HG03064 (cell line): ENCODE data around the gene FGF14.

Experiments used
- ATAC-seq: cut with Tn5 transposase; IDR thresholded peaks from one replicate; pipeline ENCODE4 v1.9.1; 2021; ENCODE audit warnings: low read depth; ENCODE audit not compliant: unreplicated experiment

FGF14 gene

DNA sequence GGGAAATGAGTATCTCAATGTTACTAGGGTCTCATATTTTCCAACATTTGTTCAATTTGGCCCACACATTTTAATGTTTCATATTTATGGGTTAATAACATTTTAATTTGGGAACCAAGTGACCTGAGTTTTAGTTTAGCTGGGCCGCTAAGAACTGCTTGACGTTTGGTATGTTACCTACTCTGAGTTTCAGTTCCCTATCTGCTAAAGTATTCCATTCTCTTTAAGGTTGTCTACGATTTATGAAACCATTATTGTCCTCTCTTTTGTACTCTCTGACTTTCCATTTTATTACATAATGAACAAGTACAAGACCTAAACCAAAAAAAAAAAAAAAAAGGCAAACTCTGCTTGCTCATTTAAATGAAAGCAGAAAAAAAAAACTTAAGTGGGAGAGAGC lies 89.9 kb downstream of the FGF14 start:
- ATAC-seq: no peak

DNA sequence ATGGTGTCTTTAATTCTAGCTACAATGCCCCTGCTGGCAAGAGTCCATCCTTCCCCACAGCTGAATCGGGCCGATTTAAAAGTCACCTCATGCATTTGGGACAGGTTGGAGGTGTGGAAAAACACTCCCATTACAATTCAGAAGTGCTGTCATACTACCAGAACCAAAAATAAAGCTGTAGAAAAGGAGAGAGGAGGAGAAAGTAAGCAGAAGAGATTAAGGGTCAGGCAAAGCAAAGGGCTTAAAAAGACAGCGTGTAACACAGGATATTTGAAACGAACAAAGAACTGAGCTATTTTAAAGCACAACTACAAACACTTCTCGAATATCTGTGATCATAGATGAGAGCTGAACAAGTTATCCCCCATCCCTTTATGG lies 90.4 kb downstream of the FGF14 start:
- ATAC-seq: no peak

DNA sequence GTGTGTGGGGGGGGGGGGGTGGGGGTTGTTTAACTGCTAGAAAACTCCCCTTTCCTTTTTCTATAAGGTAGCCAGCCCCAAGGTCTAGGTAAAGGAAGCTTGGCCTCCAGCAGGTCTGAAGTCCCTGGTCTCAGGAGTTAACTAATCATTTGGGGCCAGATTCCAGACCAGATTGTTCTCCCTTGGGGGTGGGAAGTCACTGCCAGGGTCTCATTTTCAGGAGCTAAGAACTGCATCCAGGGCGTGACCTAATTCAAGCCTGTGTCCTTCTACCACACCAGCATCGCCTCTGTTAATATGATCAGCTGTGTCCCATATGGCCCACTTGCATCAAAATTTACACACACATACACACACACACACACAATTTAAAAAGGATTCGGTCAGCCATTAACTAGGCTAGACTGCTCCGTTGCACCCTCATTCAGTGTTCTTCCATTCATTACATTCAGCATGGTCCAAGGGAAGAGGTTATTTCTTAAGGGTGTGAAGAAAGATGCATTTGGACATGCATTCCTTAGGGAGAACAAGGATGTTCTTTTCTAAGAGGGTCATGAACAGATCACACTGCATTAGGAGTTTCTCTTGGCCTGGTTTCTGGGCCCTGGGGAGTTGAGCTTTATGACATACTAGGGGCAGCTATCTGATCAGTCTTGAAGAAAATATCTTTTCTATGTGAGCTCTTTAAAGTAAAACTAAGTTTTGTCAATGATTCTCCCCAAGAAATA lies 91.0 kb downstream of the FGF14 start:
- no peak for ATAC-seq

DNA sequence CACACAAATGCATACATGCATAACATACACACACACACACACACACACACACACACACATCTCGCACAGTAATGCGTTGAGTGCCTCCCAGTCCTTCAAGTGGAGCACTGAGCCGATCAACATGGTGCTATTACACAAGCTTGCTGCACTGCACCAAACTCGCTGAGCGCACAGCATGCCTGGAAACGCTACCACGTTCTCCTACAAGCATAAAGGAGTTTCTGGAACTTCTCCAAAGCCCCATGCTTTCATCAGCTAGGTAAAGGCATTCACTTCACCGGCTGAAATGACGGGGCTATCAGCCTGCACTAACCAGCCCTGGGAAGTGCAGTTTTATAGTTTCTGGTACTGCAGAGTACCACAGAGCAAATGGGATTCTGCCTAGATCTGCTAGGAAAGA lies 92.7 kb downstream of the FGF14 start:
- no peak for ATAC-seq

DNA sequence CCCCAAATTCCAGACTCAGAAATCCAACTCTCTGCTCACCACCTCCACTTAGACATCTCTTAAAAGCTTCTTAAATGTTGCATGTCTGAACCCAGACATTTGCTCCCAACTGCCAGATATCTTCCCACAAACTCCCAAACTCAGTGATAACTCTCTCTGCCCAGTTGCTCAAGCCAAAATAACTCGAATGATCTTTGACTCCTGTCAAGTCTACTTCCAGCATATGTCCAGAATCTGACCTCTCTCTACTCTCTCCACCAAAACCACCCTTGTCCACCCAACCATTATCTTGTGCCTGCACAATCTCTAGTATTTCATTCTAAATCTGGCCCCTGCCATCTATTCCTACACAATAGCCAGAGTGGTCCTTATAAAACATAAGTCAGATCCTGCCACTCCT lies 99.3 kb downstream of the FGF14 start:
- no peak for ATAC-seq

DNA sequence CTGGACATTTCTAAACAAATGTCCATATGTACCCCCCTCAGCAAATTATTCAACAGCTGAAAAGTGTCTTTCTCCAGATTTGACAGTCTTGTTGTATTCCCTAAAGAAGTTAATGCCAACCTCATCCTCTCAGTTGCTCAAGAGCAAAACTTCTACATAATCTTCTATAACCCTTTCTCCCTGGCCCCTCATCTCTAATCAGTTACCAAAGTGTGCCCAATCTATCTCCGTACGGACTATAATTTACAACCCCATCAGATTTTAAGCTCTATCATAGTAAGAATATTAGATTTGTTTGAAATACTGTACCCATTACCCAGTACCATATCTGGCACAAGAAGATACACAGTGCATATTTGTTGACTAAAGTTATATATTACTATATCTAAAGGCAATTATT lies 101.5 kb downstream of the FGF14 start:
- no peak for ATAC-seq

DNA sequence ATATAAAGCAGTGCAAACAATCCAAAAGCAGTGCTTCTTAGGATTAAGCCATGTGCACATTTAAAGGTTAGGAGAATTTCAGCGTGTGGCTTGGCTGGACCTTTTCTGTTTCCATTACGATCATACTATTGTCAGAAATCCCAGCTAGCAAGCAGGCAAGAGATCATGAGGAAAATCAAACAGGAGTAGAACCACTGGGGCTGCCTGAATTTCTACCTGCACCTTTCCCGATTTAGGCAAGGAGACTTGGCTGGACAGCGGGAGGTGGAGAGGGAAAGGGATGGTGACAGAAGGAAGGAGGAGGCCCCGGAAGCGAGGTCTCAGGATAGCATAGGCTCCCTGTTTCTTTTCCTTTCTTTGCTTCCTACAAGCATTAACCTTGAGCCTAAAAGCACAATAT lies 102.5 kb downstream of the FGF14 start:
- no peak for ATAC-seq

DNA sequence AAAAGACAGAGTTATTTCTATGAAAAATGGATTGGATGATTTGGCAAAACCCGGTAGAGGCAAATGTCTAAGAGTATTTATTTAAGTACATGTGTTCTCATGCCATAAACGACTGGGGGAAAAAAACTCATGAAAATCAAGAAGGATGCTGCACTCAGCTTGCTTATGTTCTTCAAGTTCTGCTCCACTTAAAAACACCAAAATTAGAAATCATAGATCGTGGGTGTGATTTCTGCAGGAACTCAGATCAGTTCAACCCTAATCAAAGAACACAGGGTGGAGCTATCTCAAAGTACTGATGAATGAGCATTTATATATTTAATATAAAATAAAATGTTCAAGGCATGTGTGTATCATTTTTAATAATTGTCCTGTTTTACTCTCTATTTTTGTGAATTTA lies 103.8 kb downstream of the FGF14 start:
- ATAC-seq: no peak

DNA sequence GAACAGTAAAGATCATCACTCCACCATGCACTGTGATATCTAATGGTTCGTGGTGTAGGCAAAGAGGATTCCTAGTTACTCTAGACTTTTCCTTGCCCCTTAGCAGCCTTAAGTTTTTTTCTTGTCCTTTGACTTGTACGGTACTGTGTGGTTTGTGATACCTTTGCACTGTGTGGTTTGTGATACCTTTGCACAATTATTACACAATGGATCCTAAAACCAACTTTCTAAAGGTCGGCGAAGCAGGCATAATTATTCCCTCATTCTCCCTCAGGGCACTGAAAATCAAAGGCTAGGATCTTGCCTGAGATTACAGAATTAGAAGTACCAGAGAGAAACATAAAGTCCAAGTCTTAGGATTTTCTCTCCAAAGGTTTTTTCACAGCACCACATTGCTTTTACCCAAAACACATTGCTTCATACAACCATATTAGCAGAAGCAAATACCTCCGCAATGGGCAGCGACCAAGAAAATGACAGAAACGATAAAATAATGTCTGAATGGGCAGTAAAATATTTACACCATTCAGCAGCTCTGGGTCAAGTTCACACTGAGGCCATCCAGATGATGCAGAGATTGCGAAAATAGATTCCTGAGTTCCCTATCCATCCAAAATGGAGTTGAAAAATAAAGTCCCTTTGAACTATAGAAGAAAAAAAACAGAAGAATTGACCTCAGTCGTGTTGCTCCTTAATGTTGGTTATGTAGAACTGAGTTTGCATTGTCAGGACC lies 106.4 kb downstream of the FGF14 start:
- no peak for ATAC-seq

DNA sequence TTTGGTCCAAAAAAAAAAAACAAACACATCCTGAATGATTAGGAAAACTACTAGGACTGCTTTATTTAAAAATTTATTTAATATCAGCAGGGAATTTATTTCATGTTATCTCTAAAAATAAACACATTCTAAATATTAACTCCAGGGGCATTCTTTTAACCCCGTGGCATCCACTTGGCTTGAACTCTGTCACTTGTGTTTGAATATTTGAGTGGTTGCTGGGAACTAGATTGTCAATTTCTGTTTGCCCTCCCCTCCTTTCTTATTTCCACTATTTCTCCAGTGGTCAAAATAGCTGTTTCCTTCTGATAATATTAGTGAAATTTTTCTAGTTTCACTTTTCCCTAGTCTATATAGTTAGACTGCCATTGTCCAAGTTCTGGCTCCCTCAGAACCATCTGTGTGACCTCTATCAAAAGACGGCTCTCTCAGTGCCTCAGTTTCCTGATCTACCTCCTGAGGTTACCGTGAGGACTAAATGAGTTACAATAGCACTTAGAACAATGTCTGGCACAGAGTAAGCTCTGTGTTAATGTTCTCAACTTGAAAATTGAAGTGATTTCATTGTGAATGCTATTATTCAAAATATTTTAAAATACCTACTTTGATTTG lies 107.3 kb downstream of the FGF14 start:
- no peak for ATAC-seq

DNA sequence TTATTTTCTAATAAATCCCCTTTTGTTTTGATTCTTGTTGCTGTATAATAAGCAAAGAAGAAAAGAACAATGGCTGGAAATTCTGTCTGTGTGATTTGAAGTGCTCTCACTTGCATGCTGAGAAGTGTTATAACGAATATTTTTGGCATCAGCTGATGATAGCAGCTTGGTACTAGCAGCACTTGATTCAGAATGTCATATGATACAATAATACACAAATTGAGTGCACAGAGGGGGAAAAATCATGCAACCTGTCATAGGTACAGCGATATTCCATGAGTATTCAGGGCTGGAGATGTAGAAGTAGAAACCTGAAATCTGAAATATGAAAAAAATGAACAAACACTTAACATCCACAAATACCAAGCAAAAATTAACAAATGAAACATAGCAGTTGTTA lies 108.1 kb downstream of the FGF14 start:
- no peak for ATAC-seq

DNA sequence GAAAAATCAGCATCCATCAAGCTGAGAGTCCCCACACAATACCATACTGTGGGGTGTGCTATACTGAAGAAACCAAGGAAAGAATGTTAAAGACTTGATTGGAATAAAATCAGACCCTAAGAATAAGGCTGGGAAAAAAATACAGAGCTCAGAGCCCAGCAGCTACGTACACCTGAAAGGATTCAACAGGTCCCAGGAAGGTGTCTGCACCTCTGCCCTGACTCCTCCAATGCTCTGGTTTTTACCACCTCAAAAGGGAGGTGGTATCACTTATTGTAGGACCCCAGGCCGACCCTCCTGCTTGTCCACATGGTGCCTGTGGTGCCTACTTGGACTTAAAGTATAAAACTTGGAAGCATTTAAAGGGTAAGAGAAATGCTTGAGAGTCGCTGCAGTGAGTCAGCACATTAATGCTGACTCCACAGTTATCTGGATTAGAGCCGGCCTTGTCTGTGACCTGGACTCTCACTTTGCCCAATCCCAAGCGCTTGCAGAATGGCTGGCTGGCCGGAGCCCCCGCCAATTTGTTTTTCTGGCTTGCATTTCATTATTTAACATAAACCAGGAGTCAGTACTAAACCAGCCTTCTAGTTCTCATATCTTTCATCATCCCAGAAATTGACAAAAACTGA lies 110.1 kb downstream of the FGF14 start:
- ATAC-seq: no peak

DNA sequence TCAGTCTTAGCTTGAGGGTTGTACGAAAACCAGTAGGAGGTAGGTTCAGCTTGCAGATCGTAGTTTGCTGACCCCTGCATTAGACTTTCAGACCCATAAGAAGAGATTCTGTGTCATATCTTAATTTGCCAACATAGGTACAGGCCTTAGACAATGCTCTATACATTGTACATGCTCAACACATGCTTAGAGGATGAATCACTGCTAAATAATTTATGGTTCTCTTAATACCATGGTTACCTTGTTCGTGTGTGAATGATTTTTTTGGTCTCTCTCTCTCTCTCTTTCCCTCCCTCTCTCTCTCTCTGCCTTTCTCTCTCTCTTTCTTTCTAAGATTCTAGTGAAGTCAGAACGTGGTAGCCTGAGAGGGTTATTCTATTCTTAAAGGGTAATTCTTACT lies 112.2 kb downstream of the FGF14 start:
- ATAC-seq: no peak

DNA sequence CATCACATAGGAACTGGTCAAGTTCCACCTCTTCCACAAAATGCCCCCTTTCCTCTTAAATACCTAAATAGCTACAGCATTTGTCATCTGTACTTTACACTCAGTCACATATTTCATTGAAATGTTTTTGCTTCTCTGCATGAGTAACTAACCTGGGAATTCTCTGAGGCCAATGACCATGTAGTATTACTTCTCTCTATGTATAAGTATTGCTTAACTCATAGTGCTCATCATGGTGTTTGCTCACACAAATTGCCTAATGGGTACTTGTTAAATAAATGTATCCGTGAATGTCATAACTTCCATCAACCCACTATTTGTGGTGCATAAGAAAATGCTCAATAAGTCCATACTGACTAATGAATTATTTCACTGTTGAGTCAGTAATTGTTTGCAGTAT lies 115.5 kb downstream of the FGF14 start:
- ATAC-seq: no peak

DNA sequence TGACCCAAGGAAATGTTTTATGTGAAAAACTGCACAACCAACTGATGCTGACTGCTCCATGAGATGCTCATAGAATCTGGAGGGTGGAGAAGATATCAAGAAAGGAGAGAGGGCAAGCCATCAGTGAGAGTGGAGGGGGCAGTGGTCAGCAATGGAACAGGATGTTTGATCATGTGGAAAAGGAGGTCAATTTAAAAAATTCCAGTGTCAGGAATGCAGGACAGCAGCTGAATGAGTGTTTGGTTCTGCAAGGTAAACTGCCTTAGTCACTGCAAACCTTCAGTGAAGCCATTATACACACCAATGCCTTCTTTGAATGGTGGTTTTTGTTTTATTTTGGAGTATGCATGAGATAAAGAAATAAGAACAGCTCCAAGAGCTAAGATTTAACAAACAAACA lies 121.5 kb downstream of the FGF14 start:
- no peak for ATAC-seq

DNA sequence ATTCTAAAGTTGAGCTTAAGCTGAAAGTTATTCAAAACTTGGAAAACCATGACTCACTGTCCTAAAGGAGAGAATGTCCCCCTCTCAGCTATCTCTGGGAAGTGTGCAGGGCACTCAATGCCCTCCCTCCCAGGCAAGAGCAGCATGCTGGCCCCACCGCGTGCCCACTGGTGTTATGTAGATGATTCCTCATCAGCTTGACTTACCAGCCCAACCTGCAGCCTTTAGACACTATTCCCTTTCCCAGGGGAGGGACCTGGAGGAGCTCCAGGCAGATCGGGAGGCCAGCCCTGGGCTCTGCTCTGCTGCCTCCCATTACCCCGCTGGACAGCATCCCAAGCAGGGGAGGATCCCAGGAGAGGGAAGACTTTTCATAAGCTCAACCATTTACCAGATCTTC lies 124.6 kb downstream of the FGF14 start:
- no peak for ATAC-seq

DNA sequence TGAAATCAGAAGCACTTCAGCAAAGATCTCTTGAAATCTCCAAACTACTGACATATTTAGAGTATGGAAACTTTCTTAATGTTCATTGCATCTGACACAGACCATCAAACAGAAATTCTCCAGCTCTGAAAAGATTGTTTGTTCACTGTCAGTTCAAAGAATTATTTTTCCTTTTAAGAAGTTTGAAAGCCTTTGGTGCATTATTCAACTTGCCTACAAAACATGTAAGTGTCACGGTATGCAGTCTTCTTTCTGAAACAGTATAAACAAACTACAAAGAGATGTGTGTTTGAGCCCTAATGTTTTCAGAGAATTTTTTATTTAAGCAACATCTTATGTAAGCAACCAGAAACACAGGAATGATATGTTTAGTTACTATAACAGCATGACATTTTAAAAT lies 125.4 kb downstream of the FGF14 start:
- ATAC-seq: no peak

DNA sequence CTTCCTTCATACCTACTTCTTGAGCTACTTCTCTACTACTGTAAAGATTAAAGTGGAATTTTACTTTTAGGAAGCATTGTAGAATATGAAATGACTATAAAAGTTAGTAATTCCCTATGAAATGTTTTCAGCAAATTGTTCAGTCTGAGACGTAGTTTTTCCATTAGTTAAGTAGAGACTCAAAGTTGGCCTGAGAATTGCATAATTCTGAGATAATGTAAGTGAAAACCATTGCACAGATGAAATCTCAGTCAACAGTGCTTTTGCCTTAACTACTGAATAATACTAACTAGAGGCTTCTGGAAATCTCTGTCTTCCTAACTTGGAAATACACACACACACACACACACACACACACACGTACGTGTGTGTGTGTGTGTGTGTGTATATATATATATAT lies 125.9 kb downstream of the FGF14 start:
- ATAC-seq: no peak

DNA sequence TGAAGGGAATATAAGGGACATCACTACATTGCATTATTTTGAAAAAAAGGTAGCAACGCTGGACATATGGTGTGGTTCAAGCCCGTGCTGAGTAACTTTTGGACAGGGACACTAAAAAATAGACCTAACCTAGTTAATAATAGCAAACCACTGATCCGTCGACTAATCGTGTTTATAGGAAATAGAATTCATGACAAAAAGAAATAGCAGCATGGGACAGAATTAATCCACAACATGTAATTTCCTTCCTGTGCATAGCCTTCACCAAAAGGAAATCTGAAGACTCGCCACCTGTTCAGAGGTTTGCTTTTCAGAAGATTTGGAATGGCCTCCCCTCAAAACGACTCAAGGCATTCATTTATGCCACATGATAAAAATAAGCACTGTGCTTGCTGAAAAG lies 128.7 kb downstream of the FGF14 start:
- no peak for ATAC-seq

DNA sequence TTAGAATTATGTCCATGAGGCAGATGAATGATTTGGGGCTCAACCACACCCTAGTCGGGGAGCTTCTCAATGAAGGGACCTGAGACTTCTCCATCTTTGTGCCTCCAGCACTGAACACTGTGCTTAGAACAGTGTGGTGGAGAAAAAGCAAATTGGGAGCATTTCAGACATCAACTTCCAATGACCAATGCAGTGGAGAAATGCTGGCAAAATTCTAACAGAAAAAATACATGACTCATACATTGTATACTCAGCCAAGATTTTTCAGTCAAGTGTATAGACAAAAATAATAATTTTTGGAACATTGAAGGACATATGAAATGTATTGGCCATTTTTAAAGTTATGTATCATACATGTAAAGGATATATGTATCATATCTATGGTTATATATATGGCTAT lies 134.7 kb downstream of the FGF14 start:
- no peak for ATAC-seq

DNA sequence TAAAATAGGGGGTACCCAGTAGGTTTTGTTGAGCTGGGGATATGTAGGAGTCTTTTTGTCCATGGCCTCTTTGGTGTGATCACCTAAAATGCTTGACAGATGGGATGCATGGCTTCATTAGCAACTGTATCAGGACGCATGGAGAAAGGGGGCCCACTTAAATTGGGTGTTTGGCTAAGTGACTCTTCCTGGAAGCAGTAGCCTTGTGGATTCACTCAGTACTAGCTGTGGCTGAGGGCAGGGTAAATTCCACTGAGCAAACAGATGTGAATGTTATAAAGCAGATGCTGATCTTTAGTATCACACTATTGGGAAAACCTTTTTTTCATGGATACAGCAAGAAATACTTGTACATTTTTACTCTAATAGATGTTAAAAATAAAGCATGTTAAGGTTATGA lies 140.0 kb downstream of the FGF14 start:
- ATAC-seq: no peak

DNA sequence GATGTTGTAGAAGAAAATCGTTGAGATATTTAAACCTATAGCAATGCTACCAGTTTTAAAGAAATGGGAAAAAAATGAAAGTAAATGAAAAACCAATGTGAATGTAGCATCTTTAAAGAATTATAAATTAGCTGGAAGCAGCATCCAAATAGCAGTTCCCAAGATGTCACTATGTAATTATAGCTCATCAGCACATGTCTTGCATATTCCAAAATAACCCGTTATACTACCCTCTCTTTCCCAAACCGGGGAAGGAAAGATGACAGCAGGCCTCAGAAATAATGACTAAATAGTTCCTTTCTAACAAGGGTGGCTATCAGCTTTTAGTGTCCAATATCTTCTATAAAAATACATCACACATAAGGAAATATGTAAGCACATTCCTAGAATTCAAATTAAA lies 140.5 kb downstream of the FGF14 start:
- no peak for ATAC-seq
